IPS-18a (cell line): ENCODE results near the gene RFFL.

ENCODE experiments used
- H3K27ac ChIP-seq: one replicate; pipeline ENCODE4 v1.5.1; 2013; ENCODE audit warnings: low read length
- H3K27me3 ChIP-seq: one replicate; pipeline ENCODE4 v1.6.1; 2013; ENCODE audit warnings: mild to moderate bottlenecking, low read length; ENCODE audit not compliant: control insufficient read depth, insufficient read depth
- H3K36me3 ChIP-seq: one replicate; pipeline ENCODE4 v1.6.1; 2013; ENCODE audit warnings: low read depth, low read length; ENCODE audit not compliant: control insufficient read depth
- H3K4me1 ChIP-seq: one replicate; pipeline ENCODE4 v1.6.1; 2013; ENCODE audit warnings: low read depth, low read length; ENCODE audit not compliant: control insufficient read depth
- H3K4me3 ChIP-seq: one replicate; pipeline ENCODE4 v1.5.1; 2013; ENCODE audit warnings: low read length
- H3K9ac ChIP-seq: one replicate; pipeline ENCODE4 v1.6.1; 2013; ENCODE audit warnings: mild to moderate bottlenecking, low read length, moderate library complexity
- H3K9me3 ChIP-seq: one replicate; pipeline ENCODE4 v1.6.1; 2013; ENCODE audit warnings: low read depth, low read length; ENCODE audit not compliant: control insufficient read depth

RFFL gene

DNA sequence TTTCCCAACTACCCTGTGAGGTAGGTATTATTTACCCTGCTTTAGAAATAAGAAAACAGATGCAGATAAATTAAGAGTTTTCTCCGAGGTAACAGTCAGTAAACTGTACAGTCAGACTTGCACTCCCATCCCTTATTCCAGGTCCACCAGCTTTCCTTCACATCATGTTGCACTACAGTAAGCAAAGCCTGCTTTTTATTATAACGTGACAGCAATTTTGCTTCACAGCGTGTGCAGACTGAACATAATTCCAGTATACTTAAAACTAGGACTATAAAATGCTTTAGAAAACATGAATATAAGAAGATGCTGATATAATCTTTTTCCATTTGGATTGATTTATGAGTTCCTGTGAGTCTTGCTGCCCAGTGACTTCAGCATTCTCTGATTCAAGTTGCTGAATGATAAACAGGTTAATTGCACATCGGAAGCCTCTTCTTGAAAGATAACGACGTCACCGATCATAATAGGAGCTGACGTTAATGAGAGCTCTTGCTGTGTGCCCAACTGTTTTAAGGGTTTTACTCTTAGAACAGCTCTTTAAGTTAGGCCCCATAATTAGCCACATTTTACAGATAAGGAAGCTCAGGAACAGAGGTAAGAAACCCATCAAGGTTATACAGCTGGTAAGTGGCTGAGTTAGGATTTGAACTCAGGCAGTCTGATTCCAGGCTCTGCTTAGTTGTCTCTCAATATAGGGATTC is 81.8 kb downstream of the RFFL start:
- peak overlapping the region; percentile 98 for H3K9ac ChIP-seq
- peak overlapping the region; percentile 96 for H3K4me3 ChIP-seq
- H3K27me3 ChIP-seq, result no peaks in the 10 kb centered on the region
- no peaks in the 10 kb centered on the region for H3K9me3 ChIP-seq
- H3K36me3 ChIP-seq, result peaks cover 32% of the 10 kb centered on the region
- H3K27ac ChIP-seq, result peak overlapping the region; percentile 88
- peaks cover 14% of the 10 kb centered on the region for H3K4me1 ChIP-seq

DNA sequence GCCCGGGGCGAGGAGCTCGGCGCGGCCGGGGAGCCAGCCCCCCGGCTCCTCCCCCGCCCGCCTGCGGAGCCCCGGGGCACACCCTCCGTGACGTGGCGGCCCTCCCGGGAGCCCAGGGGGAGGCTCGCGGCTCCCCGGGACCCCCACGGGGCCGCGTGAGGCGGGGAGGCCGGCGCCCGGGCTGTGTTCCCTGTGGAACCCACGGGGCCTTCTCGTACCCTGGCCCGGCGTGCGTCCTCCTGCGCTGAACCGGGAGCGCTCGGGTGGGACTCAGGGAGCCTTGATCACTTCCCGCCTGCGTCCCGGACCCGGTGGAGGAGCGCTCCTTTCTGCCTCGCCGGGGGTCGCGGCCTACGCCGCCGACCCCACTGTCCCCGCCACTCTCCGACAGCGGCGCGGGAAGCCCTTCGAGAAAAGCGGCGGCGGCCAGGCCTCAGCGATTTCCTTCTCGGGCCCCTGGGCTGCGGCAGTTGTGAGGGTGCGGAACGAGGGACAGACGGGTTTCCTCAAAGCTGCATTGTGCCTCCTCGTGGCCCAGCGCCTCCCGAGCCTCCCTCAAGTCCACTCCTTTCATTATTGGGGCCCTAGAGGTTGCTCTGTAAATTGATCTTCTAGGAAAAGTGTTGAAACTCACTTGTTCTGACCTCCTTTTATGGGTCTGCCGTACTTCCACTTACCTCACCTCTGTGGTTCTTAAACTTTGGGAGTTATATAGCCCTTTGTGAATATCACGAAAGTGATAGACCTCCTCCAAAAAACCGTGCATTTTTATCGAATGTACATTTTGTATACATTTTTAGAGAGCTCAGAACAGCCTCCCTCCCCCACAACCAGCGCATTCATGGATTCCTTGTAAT is 82.6 kb downstream of the RFFL start:
- H3K9ac ChIP-seq, result peak overlapping the region; percentile 98
- H3K27me3 ChIP-seq, result no peaks in the 10 kb centered on the region
- no peaks in the 10 kb centered on the region for H3K9me3 ChIP-seq
- H3K4me3 ChIP-seq, result peak overlapping the region; percentile 96
- peaks cover 24% of the 10 kb centered on the region for H3K36me3 ChIP-seq
- peak overlapping the region; percentile 88 for H3K27ac ChIP-seq
- peaks cover 14% of the 10 kb centered on the region for H3K4me1 ChIP-seq

DNA sequence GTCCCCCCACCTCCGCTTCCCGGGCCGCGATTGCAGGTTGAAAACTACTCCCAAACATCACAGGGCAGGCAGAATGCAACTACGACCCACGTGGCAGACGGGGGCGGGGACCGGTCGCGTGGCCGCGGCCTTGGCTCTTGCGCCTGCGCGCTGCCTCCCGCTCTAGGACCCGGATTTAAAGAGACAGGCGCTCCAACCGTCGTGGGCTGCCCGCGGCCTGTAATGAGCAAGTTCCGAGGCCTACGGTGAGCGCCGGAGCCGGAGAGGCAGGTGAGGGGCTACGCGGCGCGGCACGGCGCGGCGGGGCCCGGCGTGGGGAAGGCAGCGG is 83.2 kb downstream of the RFFL start, which contains the start of gene LIG3:
Gene LIG3 (plus strand): TSS at position 160 of the 328 bp plus-strand sequence. CDS start 2,494 bp downstream, outside the sequence.
- Histone ChIP-seq H3K9me3 (no peaks in the 10 kb centered on the region), H3K4me1 (peaks cover 14% of the 10 kb centered on the region), H3K9ac (peak within 1 kb of the TSS; percentile 98), H3K27ac (peak within 1 kb of the TSS; percentile 88), H3K27me3 (no peaks in the 10 kb centered on the region), H3K36me3 (peaks cover 18% of the 10 kb centered on the region), H3K4me3 (peak within 1 kb of the TSS; percentile 96)

- peak overlapping the region; percentile 96 for H3K4me3 ChIP-seq
These were observed 83.7 kb downstream of the RFFL start for GRCh38 chr17:34979650-34980352.

GRCh38 chr17:34979153-34979552 is 84.4 kb downstream of the RFFL start:
- no peak overlapping the region for H3K9ac ChIP-seq

More at GRCh38 chr17:34979650-34980352, 83.7 kb downstream of the RFFL start:
- Histone ChIP-seq H3K9ac (peak overlapping the region; percentile 98), H3K9me3 (no peaks in the 10 kb centered on the region), H3K27ac (peak overlapping the region; percentile 28), H3K27me3 (no peaks in the 10 kb centered on the region), H3K36me3 (peaks cover 17% of the 10 kb centered on the region), H3K4me1 (peaks cover 14% of the 10 kb centered on the region)

DNA sequence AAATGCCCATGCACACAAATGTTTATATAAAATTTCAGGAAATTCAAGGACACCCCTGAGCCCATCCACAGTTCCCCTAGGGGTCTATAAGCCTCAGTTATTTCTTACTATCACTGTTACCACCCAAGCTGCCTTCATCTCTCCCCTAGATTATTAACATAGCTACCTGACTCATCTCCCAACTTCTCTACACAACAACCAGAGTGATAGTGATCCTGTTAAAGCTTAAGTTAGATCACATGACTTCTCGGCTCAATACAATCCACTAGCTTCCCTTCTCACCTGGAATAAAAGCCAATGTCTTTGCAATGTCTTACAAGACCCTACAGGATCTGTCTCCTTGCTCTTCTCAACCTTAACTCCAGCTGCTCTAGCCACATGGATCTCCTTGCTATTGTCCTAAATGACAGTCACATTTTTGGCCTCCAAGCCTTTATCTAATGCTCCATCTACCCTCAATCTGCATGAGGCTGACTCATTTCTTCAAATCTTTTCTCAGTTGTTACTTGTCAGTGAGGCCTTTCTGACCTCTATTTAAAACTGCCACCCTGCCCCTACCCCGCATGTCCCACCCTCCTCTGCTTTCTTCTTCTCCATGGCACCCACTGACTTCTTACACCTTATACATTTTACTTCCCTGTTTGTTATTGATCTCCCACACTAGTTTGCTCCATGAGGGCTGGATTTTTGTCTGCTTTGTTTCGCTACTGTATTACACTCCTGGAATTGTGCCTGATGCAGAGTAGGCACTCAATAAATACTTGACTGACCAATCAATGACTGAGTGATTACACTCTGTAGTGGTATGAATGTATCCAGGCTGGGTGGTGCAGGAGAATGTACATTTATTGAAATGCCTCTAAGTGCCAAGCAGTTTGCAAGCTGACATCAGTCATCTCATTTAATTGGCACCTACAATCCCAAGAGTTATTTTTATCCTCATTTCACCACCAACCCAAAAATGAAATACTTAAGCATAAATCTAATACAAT is 88.4 kb downstream of the RFFL start:
- no peaks in the 10 kb centered on the region for H3K36me3 ChIP-seq
- no peaks in the 10 kb centered on the region for H3K9me3 ChIP-seq
- no peak overlapping the region for H3K9ac ChIP-seq
- peaks cover 4% of the 10 kb centered on the region for H3K4me1 ChIP-seq
- no peak overlapping the region for H3K4me3 ChIP-seq
- no peaks in the 10 kb centered on the region for H3K27me3 ChIP-seq
- no peak overlapping the region for H3K27ac ChIP-seq

More at GRCh38 chr17:34979153-34979552, 84.4 kb downstream of the RFFL start:
- H3K27me3 ChIP-seq, result no peaks in the 10 kb centered on the region
- H3K36me3 ChIP-seq, result peaks cover 13% of the 10 kb centered on the region
- H3K4me3 ChIP-seq, result peak overlapping the region; percentile 96
- no peaks in the 10 kb centered on the region for H3K9me3 ChIP-seq
- peaks cover 14% of the 10 kb centered on the region for H3K4me1 ChIP-seq
- H3K27ac ChIP-seq, result no peak overlapping the region

DNA sequence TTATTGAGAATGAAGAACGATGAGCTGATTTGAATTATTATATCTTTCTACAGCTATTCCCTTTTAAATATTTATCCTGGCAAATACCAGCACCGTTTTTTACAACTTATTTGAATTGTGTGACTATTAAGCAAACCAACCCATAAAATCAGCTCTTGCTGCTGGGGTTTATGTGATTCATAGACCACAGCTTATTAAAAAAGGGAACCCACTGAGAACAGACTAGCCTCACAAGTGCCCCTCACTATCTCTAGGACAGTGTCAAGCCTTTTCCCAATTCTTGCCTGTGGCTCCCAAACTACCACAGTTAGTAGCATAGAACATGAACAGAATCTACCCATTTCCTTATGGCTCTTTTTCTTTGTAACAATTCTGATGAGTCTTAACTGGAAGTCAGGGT is 89.3 kb downstream of the RFFL start:
- Histone ChIP-seq H3K9me3 (no peaks in the 10 kb centered on the region), H3K36me3 (no peaks in the 10 kb centered on the region), H3K27me3 (no peaks in the 10 kb centered on the region), H3K4me1 (peaks cover under 1% of the 10 kb centered on the region), H3K4me3 (no peak overlapping the region), H3K9ac (no peak overlapping the region), H3K27ac (no peak overlapping the region)

- Histone ChIP-seq H3K27me3 (peaks cover 17% of the 10 kb centered on the region), H3K9ac (peak within 1 kb of the TSS; percentile 96), H3K4me1 (peaks cover 8% of the 10 kb centered on the region), H3K9me3 (no peaks in the 10 kb centered on the region), H3K27ac (peak within 1 kb of the TSS; percentile 65), H3K36me3 (peaks cover 22% of the 10 kb centered on the region), H3K4me3 (peak within 1 kb of the TSS; percentile 79)
These were observed 102.2 kb downstream of the RFFL start, which contains the start of the genes CCT6B and ZNF830 for GRCh38 chr17:34961093-34961911. CCT6B (minus strand) TSS chr17:34961460; CDS start chr17:34961393, 67 bp downstream. ZNF830 (plus strand) TSS chr17:34961540; CDS start chr17:34961567, 27 bp downstream.

DNA sequence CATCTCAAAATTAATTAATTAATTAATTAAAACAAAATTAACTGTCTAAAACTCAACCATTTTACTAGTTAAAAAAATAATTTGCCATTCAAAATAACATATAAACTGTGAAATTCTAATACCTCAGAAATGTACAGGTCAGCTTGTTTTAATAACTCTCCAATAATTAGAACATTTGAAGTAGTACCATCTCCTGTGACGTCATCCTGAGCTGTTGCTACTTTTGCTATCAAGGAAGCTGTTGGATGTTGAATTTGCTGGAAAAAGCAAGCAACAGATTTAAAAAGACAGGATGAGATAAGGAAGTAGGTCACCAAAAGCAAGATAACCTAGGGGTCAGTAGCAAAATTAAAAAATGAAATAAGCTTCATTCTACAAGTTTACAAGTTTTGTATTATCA is 105.1 kb downstream of the RFFL start:
- H3K27ac ChIP-seq, result no peak overlapping the region
- no peak overlapping the region for H3K9ac ChIP-seq
- H3K9me3 ChIP-seq, result no peaks in the 10 kb centered on the region
- peaks cover 17% of the 10 kb centered on the region for H3K27me3 ChIP-seq
- H3K4me3 ChIP-seq, result no peak overlapping the region
- H3K36me3 ChIP-seq, result peaks cover 4% of the 10 kb centered on the region
- H3K4me1 ChIP-seq, result peaks cover 8% of the 10 kb centered on the region
